HepG2 (cell line): ENCODE results near the gene HSD3B7. TPM values are rescaled to one million over a fixed set of nuclear protein-coding genes. Genes with fewer than 3 reads are reported as not detected.

Experiments
- ATAC-seq: fragments of 200-7000 bp; cut with Tn5 transposase; 3 replicates; pipeline ENCODE4 v1.9.1; 2020; ENCODE audit warnings: mild to moderate bottlenecking, moderate library complexity
- BruUV-seq: library from RNA; stranded (reverse); fragments of 400-500 nt; replicated peaks from 2 replicates; lab custom pipeline; 2021; lab: Mats Ljungman, UMichigan
- CTCF ChIA-PET: fragments of 300-600 bp; formaldehyde crosslinking; extraction: SDS; loops from one replicate; lab custom pipeline; 2021; ENCODE audit warnings: low total read pairs, inconsistent platforms, low intra/inter-chr PET ratio; lab: Yijun Ruan, JAX
- POLR2A ChIA-PET: fragments of 350-600 bp; sonication (Branson Sonifier 250); formaldehyde crosslinking; loops from one replicate; lab custom pipeline; 2020; ENCODE audit warnings: antibody characterized with exemption, inconsistent platforms; lab: Yijun Ruan, JAX
- DNase-seq: peaks from one replicate; pipeline ENCODE4 v3.0.0-alpha.2; 2015; ENCODE audit warnings: low spot score
- FAIRE-seq: peaks from 3 replicates; lab custom pipeline; 2011; peaks lifted over from hg19 to GRCh38; lab: Jason Lieb, UNC
- H2AFZ ChIP-seq: one replicate; pipeline ENCODE4 v1.6.1; 2011; ENCODE audit warnings: low read length, inconsistent platforms
- H3K27ac ChIP-seq: fragments of 300-600 bp; 3 replicates; pipeline ENCODE4 v1.8.0; 2011; ENCODE audit warnings: mixed run types, mild to moderate bottlenecking, mixed read lengths, low read length, inconsistent platforms; ENCODE audit not compliant: insufficient read depth; ENCODE audit errors: extremely low read length
- H3K27me3 ChIP-seq, 2 experiments: fragments of 200-600 bp in 1 of 2; 2 replicates in 1 of 2; 3 replicates in 1 of 2; pipeline versions ENCODE4 v1.6.0 to v1.8.0; 2011; ENCODE audit warnings: low read length in 2 of 2, mild to moderate bottlenecking in 2 of 2, moderate library complexity in 2 of 2, inconsistent platforms in 1 of 2; ENCODE audit not compliant: insufficient read depth in 2 of 2, control insufficient read depth in 1 of 2
- H3K36me3 ChIP-seq, 2 experiments: fragments of 200-600 bp in 1 of 2; replicated peaks in 1 of 2; 2 replicates in 1 of 2; 3 replicates in 1 of 2; pipeline versions ENCODE4 v1.5.1 to v1.8.0; 2011; ENCODE audit warnings: low read length in 2 of 2, inconsistent platforms in 1 of 2; ENCODE audit not compliant: insufficient read depth in 2 of 2, control insufficient read depth in 1 of 2
- H3K4me1 ChIP-seq: 2 replicates; pipeline ENCODE4 v1.5.1; 2012; ENCODE audit warnings: low read length, inconsistent platforms; ENCODE audit not compliant: insufficient read depth
- H3K4me2 ChIP-seq: 2 replicates; pipeline ENCODE4 v1.6.0; 2011; ENCODE audit warnings: low read depth, low read length, inconsistent platforms
- H3K4me3 ChIP-seq, 3 experiments: fragments of 200-600 bp in 1 of 3; sonication (generic), shearing (Covaris generic) in 1 of 3; replicated peaks in 1 of 3; 2 replicates each; pipeline ENCODE4 v1.5.1; 2011 to 2016; ENCODE audit warnings: low read length in 3 of 3, inconsistent platforms in 2 of 3, low read depth in 2 of 3, mild to moderate bottlenecking in 2 of 3, control low read depth in 1 of 3, mixed read lengths in 1 of 3; ENCODE audit not compliant: insufficient read depth in 1 of 3
- H3K79me2 ChIP-seq: one replicate; pipeline ENCODE4 v1.6.1; 2011; ENCODE audit warnings: low read length, inconsistent platforms; ENCODE audit not compliant: insufficient read depth
- H3K9ac ChIP-seq: 2 replicates; pipeline ENCODE4 v1.6.0; 2011; ENCODE audit warnings: mild to moderate bottlenecking, low read depth, low read length, inconsistent platforms; ENCODE audit not compliant: insufficient read depth
- H3K9me3 ChIP-seq: 2 replicates; pipeline ENCODE4 v1.5.1; 2012; ENCODE audit warnings: mild to moderate bottlenecking, low read length
- H4K20me1 ChIP-seq: 2 replicates; pipeline ENCODE4 v1.6.0; 2011; ENCODE audit warnings: inconsistent platforms, mild to moderate bottlenecking, low read length, moderate library complexity; ENCODE audit not compliant: insufficient read depth
- ADNP ChIP-seq: sonication (generic); formaldehyde crosslinking; IDR thresholded peaks from 2 replicates; pipeline ENCODE4 v1.4.0; 2020; ENCODE audit warnings: missing genetic modification reagents
- CREM ChIP-seq, 2 experiments: sonication (generic) in 1 of 2; formaldehyde crosslinking in 1 of 2; IDR thresholded peaks; 2 replicates each; pipeline versions ENCODE4 v1.4.0 to v1.6.1; 2016 to 2020; ENCODE audit warnings: antibody characterized with exemption in 1 of 2, mild to moderate bottlenecking in 1 of 2, missing genetic modification reagents in 1 of 2
- IRF2 ChIP-seq: IDR thresholded peaks from 2 replicates; pipeline ENCODE4 v1.6.1; 2018; ENCODE audit warnings: missing genetic modification reagents, missing compliant biosample characterization
- MYC ChIP-seq: sonication (generic); formaldehyde crosslinking; IDR thresholded peaks from 2 replicates; pipeline ENCODE4 v1.9.0; 2021; ENCODE audit warnings: missing genetic modification reagents, borderline replicate concordance
- RAD21 ChIP-seq: fragments of 450-650 bp; formaldehyde crosslinking; IDR thresholded peaks from 2 replicates; pipeline ENCODE4 v1.5.0; 2020; ENCODE audit warnings: mild to moderate bottlenecking
- RARG ChIP-seq: sonication (generic); formaldehyde crosslinking; IDR thresholded peaks from 2 replicates; pipeline ENCODE4 v1.4.0; 2020; ENCODE audit warnings: low read depth, mild to moderate bottlenecking, missing genetic modification reagents
- TCF7 ChIP-seq: sonication (generic); IDR thresholded peaks from 2 replicates; pipeline ENCODE4 v1.6.1; 2016; ENCODE audit warnings: antibody characterized with exemption, low read depth
- ZBTB21 ChIP-seq: sonication (generic); formaldehyde crosslinking; IDR thresholded peaks from 2 replicates; pipeline ENCODE4 v1.4.0; 2020; ENCODE audit warnings: missing genetic modification reagents
- ZFP90 ChIP-seq: sonication (generic); formaldehyde crosslinking; IDR thresholded peaks from 2 replicates; pipeline ENCODE4 v1.8.0; 2022; ENCODE audit warnings: missing genetic modification reagents, mild to moderate bottlenecking, inconsistent platforms, borderline replicate concordance
- ZNF124 ChIP-seq: sonication (generic); formaldehyde crosslinking; IDR thresholded peaks from 2 replicates; pipeline ENCODE4 v1.4.0; 2020; ENCODE audit warnings: missing genetic modification reagents
- WGBS: methylation state at CpG from one replicate; pipeline ENCODE4 v1.1.6; 2017; ENCODE audit warnings: low lambda C conversion rate; 5-methylcytosine and 5-hydroxymethylcytosine counted together
- in situ Hi-C: cut with HindIII; loops from 2 replicates; pipeline ENCODE4 v1.10.0; 2017; ENCODE audit warnings: low pct_unique_long_range_greater_than_20kb; ENCODE audit not compliant: extremely low pct_ligation_motif_present
- intact Hi-C: fragments of 100-400 bp; cut with micrococcal nuclease; formaldehyde crosslinking; loops from one replicate; pipeline ENCODE4 v1.10.0; 2022; ENCODE audit not compliant: unreplicated experiment
- polyA plus RNA-seq, 8 experiments: library from polyadenylated mRNA; depleted of rRNA in 3 of 8; stranded (reverse) in 7 of 8; unstranded in 1 of 8; fragments of >200 nt; fragmentation: Illumina TruSeq in 4 of 8; extraction: Trizol in 4 of 8; gene quantifications; 2 replicates each; pipeline versions ENCODE4 v1.2.1 to v1.2.3, GENCODE V29; 2011 to 2016; ENCODE audit warnings: low read depth in 4 of 8, missing spikeins in 1 of 8, mixed read lengths in 1 of 8; ENCODE audit not compliant: insufficient read depth in 1 of 8
- total RNA-seq, 5 experiments: library from RNA; depleted of rRNA; stranded (reverse); fragments of >200 nt; fragmentation: Illumina TruSeq; extraction: Trizol; gene quantifications; 2 replicates each; pipeline ENCODE4 v1.2.3, GENCODE V29; 2016; ENCODE audit warnings: low read depth in 1 of 5
- TF ChIP-seq, protein P1 (sequence below): IDR thresholded peaks from 2 replicates; pipeline ENCODE4 v1.6.1; 2016; ENCODE audit warnings: low read depth
- TF ChIP-seq, protein P2 (sequence below): sonication (generic); formaldehyde crosslinking; conservative IDR thresholded peaks from 2 replicates; pipeline ENCODE4 v1.4.0; 2020; ENCODE audit warnings: missing genetic modification reagents
- TF ChIP-seq, protein P3 (sequence below): sonication (generic); formaldehyde crosslinking; IDR thresholded peaks from 2 replicates; pipeline ENCODE4 v1.4.0; 2020; ENCODE audit warnings: low read depth, missing genetic modification reagents
- TF ChIP-seq, protein P4 (sequence below): sonication (generic); formaldehyde crosslinking; conservative IDR thresholded peaks from 2 replicates; pipeline ENCODE4 v1.4.0; 2020; ENCODE audit warnings: missing genetic modification reagents

Gene HSD3B7
- total and polyA plus RNA-seq, 2 of the 13 experiments (the other 11 are each of a cell fraction or from before 2014, with no cell fraction given) = 32.9 to 69.7 TPM

DNA sequence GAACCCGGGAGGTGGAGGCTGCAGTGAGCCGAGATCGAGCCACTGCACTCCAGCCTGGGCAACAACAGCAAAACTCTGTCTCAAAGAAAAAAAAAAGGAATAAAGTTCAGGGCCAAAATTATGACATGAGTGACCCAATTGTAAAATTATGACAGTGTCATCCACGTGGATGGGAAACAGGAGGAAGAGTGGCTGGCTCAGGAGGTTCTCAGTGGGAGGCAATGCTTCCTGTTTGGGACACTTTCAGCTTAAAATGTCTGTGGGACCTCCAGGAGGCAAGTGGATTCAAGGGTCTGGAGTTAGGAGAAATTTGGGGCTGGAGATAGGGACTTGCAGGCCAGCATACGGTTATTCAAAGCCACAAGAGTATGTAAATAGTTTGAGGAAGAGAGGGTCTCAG, 40.3 kb downstream of the HSD3B7 start (continued):
- TF ChIP-seq CREM (IDR thresholded peaks at IDR 0.05) (no peak), CREM (CRISPR knock-in tag; IDR thresholded peaks at IDR 0.05) (no peak), ZFP90 (no peak), ZNF124 (CRISPR knock-in tag) (peak; percentile 12; the same call in 1 of the 2 replicates), ZBTB21 (CRISPR knock-in tag) (0 out of 2 replicates have a peak, but pooled peaks have one; percentile 18)
- TF ChIP-seq, protein P1, sequence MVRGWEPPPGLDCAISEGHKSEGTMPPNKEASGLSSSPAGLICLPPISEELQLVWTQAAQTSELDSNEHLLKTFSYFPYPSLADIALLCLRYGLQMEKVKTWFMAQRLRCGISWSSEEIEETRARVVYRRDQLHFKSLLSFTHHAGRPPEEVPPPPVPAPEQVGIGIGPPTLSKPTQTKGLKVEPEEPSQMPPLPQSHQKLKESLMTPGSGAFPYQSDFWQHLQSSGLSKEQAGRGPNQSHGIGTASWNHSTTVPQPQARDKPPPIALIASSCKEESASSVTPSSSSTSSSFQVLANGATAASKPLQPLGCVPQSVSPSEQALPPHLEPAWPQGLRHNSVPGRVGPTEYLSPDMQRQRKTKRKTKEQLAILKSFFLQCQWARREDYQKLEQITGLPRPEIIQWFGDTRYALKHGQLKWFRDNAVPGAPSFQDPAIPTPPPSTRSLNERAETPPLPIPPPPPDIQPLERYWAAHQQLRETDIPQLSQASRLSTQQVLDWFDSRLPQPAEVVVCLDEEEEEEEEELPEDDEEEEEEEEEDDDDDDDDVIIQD = no peak
- TF ChIP-seq, protein P2, sequence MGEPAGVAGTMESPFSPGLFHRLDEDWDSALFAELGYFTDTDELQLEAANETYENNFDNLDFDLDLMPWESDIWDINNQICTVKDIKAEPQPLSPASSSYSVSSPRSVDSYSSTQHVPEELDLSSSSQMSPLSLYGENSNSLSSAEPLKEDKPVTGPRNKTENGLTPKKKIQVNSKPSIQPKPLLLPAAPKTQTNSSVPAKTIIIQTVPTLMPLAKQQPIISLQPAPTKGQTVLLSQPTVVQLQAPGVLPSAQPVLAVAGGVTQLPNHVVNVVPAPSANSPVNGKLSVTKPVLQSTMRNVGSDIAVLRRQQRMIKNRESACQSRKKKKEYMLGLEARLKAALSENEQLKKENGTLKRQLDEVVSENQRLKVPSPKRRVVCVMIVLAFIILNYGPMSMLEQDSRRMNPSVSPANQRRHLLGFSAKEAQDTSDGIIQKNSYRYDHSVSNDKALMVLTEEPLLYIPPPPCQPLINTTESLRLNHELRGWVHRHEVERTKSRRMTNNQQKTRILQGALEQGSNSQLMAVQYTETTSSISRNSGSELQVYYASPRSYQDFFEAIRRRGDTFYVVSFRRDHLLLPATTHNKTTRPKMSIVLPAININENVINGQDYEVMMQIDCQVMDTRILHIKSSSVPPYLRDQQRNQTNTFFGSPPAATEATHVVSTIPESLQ (CRISPR knock-in tag) = 0 out of 2 replicates have a peak, but pooled peaks have one; percentile 8

DNA sequence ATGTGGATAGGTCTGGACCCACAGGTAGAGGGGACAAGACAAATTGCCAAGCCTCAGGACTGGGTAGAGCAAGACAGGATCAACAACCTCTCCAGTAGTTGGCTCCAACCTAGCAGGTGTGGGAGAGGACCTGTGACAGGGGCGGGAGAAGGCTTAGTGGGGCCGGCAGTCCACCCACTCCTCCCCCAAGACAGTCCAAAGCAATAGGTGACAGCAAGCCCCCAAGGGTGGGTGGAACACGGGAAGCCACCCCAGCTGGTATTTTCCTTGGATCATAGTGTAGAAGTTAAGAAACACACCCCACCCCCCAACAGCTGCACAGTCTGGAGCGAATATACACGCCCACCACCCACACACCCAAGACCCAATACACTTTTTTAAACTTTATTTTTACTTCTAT, 44.3 kb downstream of the HSD3B7 start:
- Histone ChIP-seq H4K20me1 (peaks cover 1% of the 10 kb centered on the region; the same call in 1 of the 2 replicates), H3K4me1 (peaks cover 59% of the 10 kb centered on the region), H3K9me3 (no peaks in the 10 kb centered on the region), H3K9ac (no peak overlapping the region), H3K4me3 (no peak overlapping the region), H3K79me2 (peaks cover 3% of the 10 kb centered on the region), H3K36me3 (no peaks in the 10 kb centered on the region), H3K27ac (no peak overlapping the region), H3K4me2 (no peak overlapping the region), H2AFZ (no peak overlapping the region), H3K27me3 (no peaks in the 10 kb centered on the region; a peak in 1 of 5 replicates)
- ChIA-PET POLR2A (no interaction called here), CTCF (no interaction called here)
- WGBS = 59% methylated on average over 5 of the region's 5 CpGs
- in situ Hi-C loops (no loop called here), intact Hi-C loops (loop anchor here (5.0 kb wide), 1 partner anchor 128 kb away; no protein-coding TSS in a partner anchor)
- no TSS peak for BruUV-seq
- FAIRE-seq (no peak), DNase-seq (no peak), ATAC-seq (no peak)
- TF ChIP-seq, protein P3, sequence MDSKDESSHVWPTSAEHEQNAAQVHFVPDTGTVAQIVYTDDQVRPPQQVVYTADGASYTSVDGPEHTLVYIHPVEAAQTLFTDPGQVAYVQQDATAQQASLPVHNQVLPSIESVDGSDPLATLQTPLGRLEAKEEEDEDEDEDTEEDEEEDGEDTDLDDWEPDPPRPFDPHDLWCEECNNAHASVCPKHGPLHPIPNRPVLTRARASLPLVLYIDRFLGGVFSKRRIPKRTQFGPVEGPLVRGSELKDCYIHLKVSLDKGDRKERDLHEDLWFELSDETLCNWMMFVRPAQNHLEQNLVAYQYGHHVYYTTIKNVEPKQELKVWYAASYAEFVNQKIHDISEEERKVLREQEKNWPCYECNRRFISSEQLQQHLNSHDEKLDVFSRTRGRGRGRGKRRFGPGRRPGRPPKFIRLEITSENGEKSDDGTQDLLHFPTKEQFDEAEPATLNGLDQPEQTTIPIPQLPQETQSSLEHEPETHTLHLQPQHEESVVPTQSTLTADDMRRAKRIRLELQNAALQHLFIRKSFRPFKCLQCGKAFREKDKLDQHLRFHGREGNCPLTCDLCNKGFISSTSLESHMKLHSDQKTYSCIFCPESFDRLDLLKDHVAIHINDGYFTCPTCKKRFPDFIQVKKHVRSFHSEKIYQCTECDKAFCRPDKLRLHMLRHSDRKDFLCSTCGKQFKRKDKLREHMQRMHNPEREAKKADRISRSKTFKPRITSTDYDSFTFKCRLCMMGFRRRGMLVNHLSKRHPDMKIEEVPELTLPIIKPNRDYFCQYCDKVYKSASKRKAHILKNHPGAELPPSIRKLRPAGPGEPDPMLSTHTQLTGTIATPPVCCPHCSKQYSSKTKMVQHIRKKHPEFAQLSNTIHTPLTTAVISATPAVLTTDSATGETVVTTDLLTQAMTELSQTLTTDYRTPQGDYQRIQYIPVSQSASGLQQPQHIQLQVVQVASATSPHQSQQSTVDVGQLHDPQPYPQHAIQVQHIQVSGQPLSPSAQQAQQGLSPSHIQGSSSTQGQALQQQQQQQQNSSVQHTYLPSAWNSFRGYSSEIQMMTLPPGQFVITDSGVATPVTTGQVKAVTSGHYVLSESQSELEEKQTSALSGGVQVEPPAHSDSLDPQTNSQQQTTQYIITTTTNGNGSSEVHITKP (CRISPR knock-in tag) = no peak
- TF ChIP-seq TCF7 (no peak), ADNP (CRISPR knock-in tag) (no peak), RAD21 (CRISPR knock-in tag) (no peak), MYC (CRISPR knock-in tag) (no peak), IRF2 (no peak), RARG (CRISPR knock-in tag) (no peak)
- TF ChIP-seq, protein P4, sequence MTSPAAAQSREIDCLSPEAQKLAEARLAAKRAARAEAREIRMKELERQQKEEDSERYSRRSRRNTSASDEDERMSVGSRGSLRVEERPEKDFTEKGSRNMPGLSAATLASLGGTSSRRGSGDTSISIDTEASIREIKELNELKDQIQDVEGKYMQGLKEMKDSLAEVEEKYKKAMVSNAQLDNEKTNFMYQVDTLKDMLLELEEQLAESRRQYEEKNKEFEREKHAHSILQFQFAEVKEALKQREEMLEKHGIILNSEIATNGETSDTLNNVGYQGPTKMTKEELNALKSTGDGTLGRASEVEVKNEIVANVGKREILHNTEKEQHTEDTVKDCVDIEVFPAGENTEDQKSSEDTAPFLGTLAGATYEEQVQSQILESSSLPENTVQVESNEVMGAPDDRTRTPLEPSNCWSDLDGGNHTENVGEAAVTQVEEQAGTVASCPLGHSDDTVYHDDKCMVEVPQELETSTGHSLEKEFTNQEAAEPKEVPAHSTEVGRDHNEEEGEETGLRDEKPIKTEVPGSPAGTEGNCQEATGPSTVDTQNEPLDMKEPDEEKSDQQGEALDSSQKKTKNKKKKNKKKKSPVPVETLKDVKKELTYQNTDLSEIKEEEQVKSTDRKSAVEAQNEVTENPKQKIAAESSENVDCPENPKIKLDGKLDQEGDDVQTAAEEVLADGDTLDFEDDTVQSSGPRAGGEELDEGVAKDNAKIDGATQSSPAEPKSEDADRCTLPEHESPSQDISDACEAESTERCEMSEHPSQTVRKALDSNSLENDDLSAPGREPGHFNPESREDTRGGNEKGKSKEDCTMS (CRISPR knock-in tag) = no peak
